ENCODE results near the gene LMLN.

DNA sequence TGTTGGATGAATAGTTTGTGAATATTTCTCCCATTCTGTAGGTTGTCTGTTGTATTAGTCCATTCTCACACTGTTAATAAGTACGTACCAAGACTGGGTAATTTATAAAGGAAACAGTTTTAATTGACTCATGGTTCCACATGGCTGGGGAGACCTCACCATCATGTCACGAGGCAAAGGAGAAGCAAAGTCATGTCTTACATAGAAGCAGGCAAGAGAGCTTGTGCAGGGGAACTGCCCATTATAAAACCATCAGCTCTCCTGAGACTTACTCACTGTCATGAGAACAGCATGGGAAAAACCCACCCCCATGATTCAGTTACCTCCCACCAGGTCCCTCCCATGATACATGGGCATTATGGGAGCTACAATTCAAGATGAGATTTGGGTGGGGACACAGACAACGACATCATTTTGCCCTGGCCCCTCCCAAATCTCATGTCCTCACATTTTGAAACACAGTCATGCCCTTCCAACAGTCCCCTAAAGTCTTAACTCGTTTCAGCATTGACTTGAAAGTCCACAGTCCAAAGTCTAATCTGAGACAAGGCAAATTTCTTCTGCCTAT lies 133.2 kb downstream of the LMLN start:
- TF ChIP-seq YY1 (IDR thresholded peaks at IDR 0.05; ENCODE audit: insufficient read depth, insufficient read length) (no peak), SUZ12 (IDR thresholded peaks at IDR 0.05; ENCODE audit: extremely low read depth, insufficient read depth, insufficient read length) (no peak), ZNF274 (IDR thresholded peaks at IDR 0.05; ENCODE audit: low read depth, low read length) (no peak)
